Astrocyte (in vitro differentiated cells and primary cell): ENCODE data around the gene OLFM3. TPM values are rescaled to one million over a fixed set of nuclear protein-coding genes. Genes with fewer than 3 reads are reported as not detected.

Experiments used
- DNase-seq: peaks from one replicate; pipeline ENCODE4 v3.0.0-alpha.2; 2010; ENCODE audit warnings: low read depth
- FAIRE-seq: peaks from 2 replicates; lab custom pipeline; 2011; peaks lifted over from hg19 to GRCh38; lab: Jason Lieb, UNC
- H2AFZ ChIP-seq: 2 replicates; pipeline ENCODE4 v1.6.0; 2012; ENCODE audit warnings: low read depth, low read length, inconsistent platforms
- H3K27ac ChIP-seq: 2 replicates; pipeline ENCODE4 v1.5.1; 2011; ENCODE audit warnings: low read depth, low read length, inconsistent platforms
- H3K27me3 ChIP-seq: 2 replicates; pipeline ENCODE4 v1.6.0; 2011; ENCODE audit warnings: low read length, inconsistent platforms; ENCODE audit not compliant: insufficient read depth
- H3K36me3 ChIP-seq: 2 replicates; pipeline ENCODE4 v1.5.1; 2011; ENCODE audit warnings: low read length, inconsistent platforms; ENCODE audit not compliant: insufficient read depth
- H3K4me1 ChIP-seq: 2 replicates; pipeline ENCODE4 v1.5.1; 2011; ENCODE audit warnings: low read length, inconsistent platforms; ENCODE audit not compliant: insufficient read depth
- H3K4me2 ChIP-seq: 2 replicates; pipeline ENCODE4 v1.6.0; 2012; ENCODE audit warnings: low read length, inconsistent platforms
- H3K4me3 ChIP-seq: 2 replicates; pipeline ENCODE4 v1.5.1; 2011; ENCODE audit warnings: low read depth, mild to moderate bottlenecking, low read length, inconsistent platforms; ENCODE audit not compliant: insufficient read depth
- H3K79me2 ChIP-seq: 2 replicates; pipeline ENCODE4 v1.6.0; 2012; ENCODE audit warnings: mild to moderate bottlenecking, low read length, inconsistent platforms; ENCODE audit not compliant: insufficient read depth
- H3K9ac ChIP-seq: 2 replicates; pipeline ENCODE4 v1.6.0; 2012; ENCODE audit warnings: mild to moderate bottlenecking, low read length, inconsistent platforms
- H3K9me3 ChIP-seq: 2 replicates; pipeline ENCODE4 v1.5.1; 2012; ENCODE audit warnings: low read depth, mild to moderate bottlenecking, low read length, inconsistent platforms; ENCODE audit not compliant: insufficient read depth
- H4K20me1 ChIP-seq: 2 replicates; pipeline ENCODE4 v1.6.0; 2012; ENCODE audit warnings: low read length, inconsistent platforms; ENCODE audit not compliant: insufficient read depth
- H3K27ac Mint-ChIP-seq: one replicate; pipeline ENCODE4 v1.8.0; 2021; ENCODE audit warnings: mild to moderate bottlenecking, mixed read lengths; ENCODE audit not compliant: unreplicated experiment
- H3K27me3 Mint-ChIP-seq: one replicate; pipeline ENCODE4 v1.8.0; 2021; ENCODE audit warnings: low read depth, mixed read lengths; ENCODE audit not compliant: unreplicated experiment
- H3K36me3 Mint-ChIP-seq: one replicate; pipeline ENCODE4 v1.8.0; 2021; ENCODE audit warnings: low read depth, mixed read lengths; ENCODE audit not compliant: unreplicated experiment
- H3K4me1 Mint-ChIP-seq: one replicate; pipeline ENCODE4 v1.8.0; 2021; ENCODE audit warnings: low read depth, mixed read lengths; ENCODE audit not compliant: unreplicated experiment
- H3K4me3 Mint-ChIP-seq: one replicate; pipeline ENCODE4 v1.8.0; 2021; ENCODE audit warnings: mild to moderate bottlenecking, moderate library complexity, mixed read lengths; ENCODE audit not compliant: unreplicated experiment
- H3K9me3 Mint-ChIP-seq: one replicate; pipeline ENCODE4 v1.8.0; 2021; ENCODE audit warnings: mild to moderate bottlenecking, mixed read lengths; ENCODE audit not compliant: unreplicated experiment
- CTCF ChIP-seq: IDR thresholded peaks from 2 replicates; pipeline ENCODE4 v1.5.1; 2011; ENCODE audit warnings: low read depth, mild to moderate bottlenecking, inconsistent platforms, low read length, moderate library complexity; ENCODE audit not compliant: insufficient read depth
- EZH2 ChIP-seq: IDR thresholded peaks from 2 replicates; pipeline ENCODE4 v1.6.1; 2012; ENCODE audit warnings: mild to moderate bottlenecking, low read length, inconsistent platforms; ENCODE audit not compliant: insufficient read depth
- total RNA-seq: library from RNA; stranded (reverse); gene quantifications from 2 replicates; pipeline ENCODE4 v1.2.1, GENCODE V29; 2021

The OLFM3 gene
- total RNA-seq, 1 donor from 2014 or later, result 0.11 TPM

- DNase-seq, result no peak
- Mint-ChIP-seq H3K4me1 (no peaks in the 10 kb centered on the region), H3K9me3 (no peaks in the 10 kb centered on the region), H3K27me3 (no peaks in the 10 kb centered on the region), H3K27ac (no peak overlapping the region), H3K4me3 (no peak overlapping the region), H3K36me3 (no peaks in the 10 kb centered on the region)
- Histone ChIP-seq H3K4me1 (no peaks in the 10 kb centered on the region), H4K20me1 (no peaks in the 10 kb centered on the region), H3K27me3 (no peaks in the 10 kb centered on the region), H3K79me2 (no peaks in the 10 kb centered on the region), H2AFZ (no peak overlapping the region), H3K9me3 (no peaks in the 10 kb centered on the region), H3K4me3 (no peak overlapping the region), H3K27ac (no peak overlapping the region), H3K9ac (no peak overlapping the region), H3K36me3 (no peaks in the 10 kb centered on the region), H3K4me2 (no peak overlapping the region)
- FAIRE-seq, result no peak
- no peak for TF ChIP-seq EZH2
- no peak for TF ChIP-seq CTCF
Observed at GRCh38 chr1:101798417-101798816, 198.3 kb downstream of the OLFM3 start.

- Histone ChIP-seq H3K4me2 (no peak overlapping the region), H2AFZ (no peak overlapping the region), H4K20me1 (no peaks in the 10 kb centered on the region), H3K9ac (no peak overlapping the region), H3K36me3 (no peaks in the 10 kb centered on the region), H3K9me3 (no peaks in the 10 kb centered on the region), H3K27ac (no peak overlapping the region), H3K4me1 (no peaks in the 10 kb centered on the region), H3K79me2 (no peaks in the 10 kb centered on the region), H3K4me3 (no peak overlapping the region), H3K27me3 (no peaks in the 10 kb centered on the region)
- Mint-ChIP-seq H3K4me3 (no peak overlapping the region), H3K27me3 (peaks cover 2% of the 10 kb centered on the region), H3K36me3 (no peaks in the 10 kb centered on the region), H3K4me1 (no peaks in the 10 kb centered on the region), H3K9me3 (no peaks in the 10 kb centered on the region), H3K27ac (no peak overlapping the region)
- TF ChIP-seq EZH2, result no peak
- no peak for TF ChIP-seq CTCF
- FAIRE-seq (no peak), DNase-seq (no peak)
Observed at GRCh38 chr1:101797722-101798121, 199.0 kb downstream of the OLFM3 start.

GRCh38 chr1:101781201-101781831, 215.4 kb downstream of the OLFM3 start:
- Histone ChIP-seq H3K9me3 (no peaks in the 10 kb centered on the region), H3K79me2 (no peaks in the 10 kb centered on the region), H3K9ac (no peak overlapping the region), H3K36me3 (no peaks in the 10 kb centered on the region), H3K4me3 (no peak overlapping the region), H3K27me3 (no peaks in the 10 kb centered on the region), H3K27ac (no peak overlapping the region), H2AFZ (no peak overlapping the region), H3K4me1 (no peaks in the 10 kb centered on the region), H3K4me2 (no peak overlapping the region), H4K20me1 (no peaks in the 10 kb centered on the region)
- FAIRE-seq (no peak), DNase-seq (peak; percentile 2)
- no peak overlapping the region for H3K27ac Mint-ChIP-seq
- H3K9me3 Mint-ChIP-seq, result no peaks in the 10 kb centered on the region
- TF ChIP-seq CTCF (no peak), EZH2 (no peak)
- H3K4me3 Mint-ChIP-seq, result no peak overlapping the region
- H3K36me3 Mint-ChIP-seq, result no peaks in the 10 kb centered on the region
- H3K27me3 Mint-ChIP-seq, result no peaks in the 10 kb centered on the region
- H3K4me1 Mint-ChIP-seq, result peaks cover 7% of the 10 kb centered on the region
